D721Med (cell line): ENCODE data around the gene PCDHAC2.

ENCODE experiments used
- DNase-seq: peaks from one replicate; pipeline ENCODE4 v3.0.0; 2011; ENCODE audit warnings: low spot score; ENCODE audit not compliant: insufficient read length
- FAIRE-seq: peaks from 2 replicates; lab custom pipeline; 2011; peaks lifted over from hg19 to GRCh38; lab: Jason Lieb, UNC
- TF ChIP-seq, protein P1 (sequence below): IDR thresholded peaks from 2 replicates; pipeline ENCODE4 v1.5.1; 2012; ENCODE audit warnings: mild to moderate bottlenecking, control low read depth; ENCODE audit not compliant: insufficient read depth; ENCODE audit errors: missing control alignments

The PCDHAC2 gene

DNA sequence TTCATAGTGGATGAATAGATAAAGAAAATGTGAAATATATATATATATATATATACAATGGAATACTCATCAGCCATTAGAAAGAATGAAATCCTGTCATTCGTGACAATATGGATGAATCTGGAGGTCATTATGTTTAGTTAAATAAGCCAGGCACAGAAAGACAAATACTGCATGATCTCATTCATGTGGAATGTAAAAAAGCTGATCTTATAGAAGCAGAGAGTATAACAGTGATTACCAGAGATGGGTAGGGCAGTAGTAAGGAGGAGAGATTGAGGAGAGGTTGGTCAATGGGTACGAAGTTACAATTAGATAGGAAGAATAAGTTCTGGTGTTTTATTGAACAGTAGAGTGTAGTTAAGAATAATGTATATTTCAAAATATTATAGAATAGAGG lies 19.7 kb upstream of the PCDHAC2 start:
- TF ChIP-seq, protein P1, sequence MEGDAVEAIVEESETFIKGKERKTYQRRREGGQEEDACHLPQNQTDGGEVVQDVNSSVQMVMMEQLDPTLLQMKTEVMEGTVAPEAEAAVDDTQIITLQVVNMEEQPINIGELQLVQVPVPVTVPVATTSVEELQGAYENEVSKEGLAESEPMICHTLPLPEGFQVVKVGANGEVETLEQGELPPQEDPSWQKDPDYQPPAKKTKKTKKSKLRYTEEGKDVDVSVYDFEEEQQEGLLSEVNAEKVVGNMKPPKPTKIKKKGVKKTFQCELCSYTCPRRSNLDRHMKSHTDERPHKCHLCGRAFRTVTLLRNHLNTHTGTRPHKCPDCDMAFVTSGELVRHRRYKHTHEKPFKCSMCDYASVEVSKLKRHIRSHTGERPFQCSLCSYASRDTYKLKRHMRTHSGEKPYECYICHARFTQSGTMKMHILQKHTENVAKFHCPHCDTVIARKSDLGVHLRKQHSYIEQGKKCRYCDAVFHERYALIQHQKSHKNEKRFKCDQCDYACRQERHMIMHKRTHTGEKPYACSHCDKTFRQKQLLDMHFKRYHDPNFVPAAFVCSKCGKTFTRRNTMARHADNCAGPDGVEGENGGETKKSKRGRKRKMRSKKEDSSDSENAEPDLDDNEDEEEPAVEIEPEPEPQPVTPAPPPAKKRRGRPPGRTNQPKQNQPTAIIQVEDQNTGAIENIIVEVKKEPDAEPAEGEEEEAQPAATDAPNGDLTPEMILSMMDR = no peak
- no peak for DNase-seq
- FAIRE-seq = no peak

DNA sequence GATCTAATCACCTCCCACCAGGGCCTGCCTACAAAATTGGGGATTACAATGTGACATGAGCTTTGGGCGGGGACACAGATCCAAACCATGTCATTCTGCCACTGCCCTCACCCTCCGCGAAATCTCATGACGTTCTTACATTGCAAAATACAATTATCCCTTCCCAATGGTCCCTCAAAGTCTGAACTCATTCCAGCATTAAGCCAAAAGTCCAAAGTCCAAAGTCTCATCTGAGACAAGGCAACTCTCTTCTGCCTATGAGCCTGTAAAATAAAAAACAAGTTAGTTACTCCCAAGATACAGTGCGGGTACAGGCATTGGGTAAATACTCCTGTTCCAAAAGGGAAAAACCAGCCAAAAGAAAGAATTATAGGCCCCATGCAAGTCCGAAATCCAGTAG lies 14.6 kb upstream of the PCDHAC2 start:
- no peak for FAIRE-seq
- DNase-seq = no peak
- TF ChIP-seq, protein P1 = no peak

GRCh38 chr5:140953234-140953633 lies 13.0 kb upstream of the PCDHAC2 start:
- DNase-seq = no peak
- TF ChIP-seq, protein P1 = no peak
- FAIRE-seq = no peak

GRCh38 chr5:140962190-140962589 lies 4.1 kb upstream of the PCDHAC2 start:
- TF ChIP-seq, protein P1 = no peak
- FAIRE-seq (no peak), DNase-seq (no peak)

DNA sequence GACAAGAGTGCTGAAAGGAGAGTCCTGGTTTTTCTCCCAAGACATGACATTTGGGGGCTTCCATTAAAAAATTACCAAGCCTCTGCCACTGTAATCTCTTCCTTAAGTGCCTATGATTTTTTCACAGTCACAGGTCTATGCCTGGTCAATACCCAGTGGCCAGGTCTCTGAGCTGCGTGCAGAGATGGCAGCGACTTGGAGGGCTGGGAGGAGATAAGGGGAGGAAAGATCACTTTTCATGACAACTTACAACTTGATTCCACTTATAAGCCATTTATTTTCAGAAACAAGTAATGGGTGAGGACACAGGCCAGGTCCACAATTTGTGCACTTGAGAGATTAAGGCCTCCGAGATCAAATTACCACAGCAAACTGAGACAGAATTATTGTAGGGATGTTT lies 1.9 kb upstream of the PCDHAC2 start:
- TF ChIP-seq, protein P1 = no peak
- DNase-seq (no peak), FAIRE-seq (no peak)

DNA sequence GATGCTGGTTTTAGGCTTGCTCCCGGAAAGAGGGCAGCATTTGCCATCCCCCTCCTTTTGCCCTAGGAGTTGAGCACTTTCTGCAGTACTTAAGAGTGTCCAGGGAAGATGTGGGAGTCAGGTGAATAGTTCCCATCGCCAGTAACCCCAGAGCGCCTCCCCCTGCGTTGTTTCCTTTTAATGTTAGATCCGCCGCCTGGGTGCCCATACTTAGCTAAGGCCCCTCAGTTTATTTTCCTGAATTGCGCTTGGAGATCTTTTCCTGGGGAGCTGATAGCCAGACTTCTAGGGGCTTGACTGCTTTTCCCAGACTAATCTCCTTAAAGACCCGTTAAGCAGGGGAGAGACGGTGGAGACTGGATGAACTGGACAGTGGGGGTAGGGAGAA lies 377 bp upstream of the PCDHAC2 start:
- TF ChIP-seq, protein P1 = no peak
- DNase-seq = peak; percentile 42
- FAIRE-seq = no peak

- DNase-seq (no peak), FAIRE-seq (no peak)
- TF ChIP-seq, protein P1 = no peak
Measured at GRCh38 chr5:140967226-140967893, 1.1 kb downstream of the PCDHAC2 start.
